Kidney epithelial cell (primary cell): Measurements from ENCODE around the gene NUP50. TPM values are rescaled to one million over a fixed set of nuclear protein-coding genes. Genes with fewer than 3 reads are reported as not detected.

Experiments
- DNase-seq: peaks from one replicate; pipeline ENCODE4 v3.0.0-alpha.2; 2010; ENCODE audit warnings: low read depth
- H3K27me3 ChIP-seq: 2 replicates; pipeline ENCODE4 v1.6.0; 2011; ENCODE audit warnings: low read length; ENCODE audit not compliant: control insufficient read depth, insufficient read depth
- H3K36me3 ChIP-seq: 2 replicates; pipeline ENCODE4 v1.5.1; 2011; ENCODE audit warnings: low read length; ENCODE audit not compliant: control insufficient read depth, insufficient read depth
- H3K4me3 ChIP-seq: 2 replicates; pipeline ENCODE4 v1.5.1; 2011; ENCODE audit warnings: low read depth, mild to moderate bottlenecking, control low read depth, low read length
- total RNA-seq: library from RNA; depleted of rRNA; stranded (reverse); fragments of >200 nt; gene quantifications from 2 replicates; pipeline ENCODE4 v1.2.3, GENCODE V29; 2015
- TF ChIP-seq, protein P1 (sequence below): IDR thresholded peaks from 2 replicates; pipeline ENCODE4 v1.5.1; 2011; ENCODE audit warnings: mild to moderate bottlenecking, moderate library complexity, low read length, control low read depth, inconsistent platforms; ENCODE audit not compliant: insufficient read depth, poor library complexity, severe bottlenecking

The NUP50 gene
- total RNA-seq, 1 donor from 2014 or later = 63.0 TPM

DNA sequence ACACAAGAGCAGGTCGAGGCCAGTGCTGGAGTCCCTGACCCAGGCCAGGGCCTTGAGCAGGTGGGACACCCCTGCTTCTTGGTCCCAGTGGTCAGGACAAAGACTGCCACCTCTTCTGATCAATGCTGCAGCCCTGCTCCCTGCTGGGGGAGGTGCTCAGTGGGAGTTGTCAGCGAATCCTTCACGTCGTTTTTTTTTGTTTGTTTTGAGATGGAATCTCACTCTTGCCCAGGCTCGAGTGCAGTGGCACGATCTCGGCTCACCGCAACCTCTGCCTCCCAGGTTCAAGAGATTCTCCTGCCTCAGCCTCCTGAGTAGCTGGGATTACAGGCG is 34.7 kb downstream of the NUP50 start:
- Histone ChIP-seq H3K27me3 (no peaks in the 10 kb centered on the region), H3K36me3 (peaks cover 7% of the 10 kb centered on the region), H3K4me3 (no peak overlapping the region)
- DNase-seq = no peak
- TF ChIP-seq, protein P1, sequence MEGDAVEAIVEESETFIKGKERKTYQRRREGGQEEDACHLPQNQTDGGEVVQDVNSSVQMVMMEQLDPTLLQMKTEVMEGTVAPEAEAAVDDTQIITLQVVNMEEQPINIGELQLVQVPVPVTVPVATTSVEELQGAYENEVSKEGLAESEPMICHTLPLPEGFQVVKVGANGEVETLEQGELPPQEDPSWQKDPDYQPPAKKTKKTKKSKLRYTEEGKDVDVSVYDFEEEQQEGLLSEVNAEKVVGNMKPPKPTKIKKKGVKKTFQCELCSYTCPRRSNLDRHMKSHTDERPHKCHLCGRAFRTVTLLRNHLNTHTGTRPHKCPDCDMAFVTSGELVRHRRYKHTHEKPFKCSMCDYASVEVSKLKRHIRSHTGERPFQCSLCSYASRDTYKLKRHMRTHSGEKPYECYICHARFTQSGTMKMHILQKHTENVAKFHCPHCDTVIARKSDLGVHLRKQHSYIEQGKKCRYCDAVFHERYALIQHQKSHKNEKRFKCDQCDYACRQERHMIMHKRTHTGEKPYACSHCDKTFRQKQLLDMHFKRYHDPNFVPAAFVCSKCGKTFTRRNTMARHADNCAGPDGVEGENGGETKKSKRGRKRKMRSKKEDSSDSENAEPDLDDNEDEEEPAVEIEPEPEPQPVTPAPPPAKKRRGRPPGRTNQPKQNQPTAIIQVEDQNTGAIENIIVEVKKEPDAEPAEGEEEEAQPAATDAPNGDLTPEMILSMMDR = no peak

DNA sequence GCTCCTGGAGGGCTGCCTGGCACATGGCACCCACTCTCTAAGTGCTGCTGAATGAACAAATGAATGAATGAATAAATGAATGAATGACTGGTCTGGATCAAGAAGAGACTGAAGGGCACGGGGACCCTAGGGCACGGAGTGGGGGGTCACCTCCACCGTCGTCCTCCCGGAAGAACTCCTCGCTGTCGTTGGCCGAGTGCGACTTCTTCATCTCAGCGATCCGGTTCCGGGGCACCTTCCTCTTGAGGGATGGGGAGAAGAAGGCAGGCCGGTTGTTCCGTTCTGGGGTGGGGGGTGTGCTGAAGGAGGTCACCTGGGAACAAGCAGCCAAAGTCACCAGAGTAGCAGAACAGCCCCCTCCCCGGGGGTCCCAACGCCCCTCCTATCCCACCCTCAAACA is 36.0 kb downstream of the NUP50 start:
- Histone ChIP-seq H3K36me3 (peaks cover 7% of the 10 kb centered on the region), H3K4me3 (no peak overlapping the region), H3K27me3 (no peaks in the 10 kb centered on the region)
- TF ChIP-seq, protein P1 = no peak
- no peak for DNase-seq

DNA sequence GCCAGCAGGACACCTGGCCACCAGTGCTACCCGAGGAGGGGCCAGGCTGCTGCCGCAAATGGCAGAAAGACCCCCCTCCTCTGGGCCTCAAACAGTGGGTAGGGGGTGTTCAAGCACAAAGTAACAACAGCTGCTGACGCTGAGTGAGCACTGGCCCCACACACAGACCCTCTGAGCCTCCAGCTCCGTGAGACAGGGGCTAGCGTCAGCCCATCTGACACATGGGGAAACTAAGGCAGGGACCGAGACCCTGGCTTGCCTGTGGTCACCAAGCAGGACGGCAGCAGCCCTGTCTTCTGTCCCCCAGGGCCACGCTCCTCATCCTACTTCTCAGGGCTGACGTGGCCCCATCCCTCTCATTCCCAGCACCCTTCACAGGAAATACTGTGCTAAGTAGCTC is 36.5 kb downstream of the NUP50 start:
- no peak for DNase-seq
- Histone ChIP-seq H3K4me3 (no peak overlapping the region), H3K36me3 (peaks cover 8% of the 10 kb centered on the region), H3K27me3 (no peaks in the 10 kb centered on the region)
- TF ChIP-seq, protein P1 = no peak

DNA sequence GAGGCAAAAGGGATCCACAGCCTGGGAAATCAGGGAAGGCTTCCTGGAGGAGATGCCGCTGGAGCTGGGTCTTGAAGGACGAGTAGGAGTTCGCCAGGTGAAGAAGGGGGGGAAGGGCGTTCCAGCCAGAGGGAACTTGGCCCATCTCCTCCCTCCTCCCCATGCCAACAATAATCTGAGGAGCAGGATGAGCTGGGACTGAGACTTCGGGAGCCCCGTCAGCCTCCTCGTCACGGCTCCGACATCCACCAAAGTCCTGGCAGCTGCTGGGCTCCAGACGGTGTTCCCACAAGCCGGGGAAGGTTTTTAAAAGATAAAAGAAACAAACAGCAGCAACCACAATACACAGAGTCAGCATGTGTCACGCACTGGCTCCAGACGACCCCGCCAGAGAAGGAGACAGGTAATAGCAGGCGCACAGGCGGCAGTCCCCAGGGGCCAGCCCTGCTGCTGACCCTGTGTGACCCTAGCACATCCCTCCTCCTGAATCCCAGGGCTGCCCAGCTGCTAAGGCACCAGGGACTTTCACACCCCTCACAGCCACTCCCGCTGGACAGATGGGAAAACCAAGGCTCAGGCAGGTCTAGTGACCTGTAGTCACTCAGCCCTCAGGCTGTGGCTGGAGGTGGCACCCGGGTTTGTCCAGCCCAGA is 37.3 kb downstream of the NUP50 start:
- DNase-seq = no peak
- H3K27me3 ChIP-seq = no peaks in the 10 kb centered on the region
- TF ChIP-seq, protein P1 = no peak
- no peak overlapping the region for H3K4me3 ChIP-seq
- peaks cover 8% of the 10 kb centered on the region for H3K36me3 ChIP-seq

DNA sequence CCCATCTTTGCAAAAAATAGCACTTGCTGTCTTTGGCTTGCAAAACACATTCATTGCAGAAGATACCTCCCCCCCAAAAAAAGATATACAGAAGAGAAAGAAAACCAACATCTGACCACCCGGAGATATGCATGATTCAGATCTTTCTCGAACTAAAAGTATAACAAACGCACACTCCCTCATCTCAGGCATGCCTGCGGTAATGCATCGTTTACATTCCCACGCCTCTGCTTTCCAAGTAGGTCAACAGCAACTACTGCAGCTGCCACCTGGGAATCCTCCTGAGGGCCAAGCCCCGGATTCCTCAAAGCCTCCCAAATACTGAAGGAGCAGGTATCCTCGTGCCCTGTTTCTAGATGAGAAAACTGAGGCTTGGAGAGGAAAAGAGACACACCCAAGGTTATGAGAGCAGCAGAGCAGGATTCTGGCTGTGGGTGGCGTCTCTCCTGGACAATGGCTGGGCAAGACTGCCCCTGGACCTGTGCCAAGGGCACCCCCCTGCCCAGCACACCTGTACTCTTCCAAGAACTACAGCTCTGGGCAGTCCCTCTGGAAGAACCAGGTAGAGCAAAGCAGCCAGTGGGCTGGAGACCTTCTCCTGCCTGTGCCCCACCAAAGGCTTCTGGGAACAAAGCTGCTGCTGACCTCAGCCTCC is 38.1 kb downstream of the NUP50 start:
- H3K27me3 ChIP-seq = no peaks in the 10 kb centered on the region
- DNase-seq = no peak
- H3K36me3 ChIP-seq = peaks cover 6% of the 10 kb centered on the region
- TF ChIP-seq, protein P1 = no peak
- no peak overlapping the region for H3K4me3 ChIP-seq
